Keratinocyte (primary cell): ENCODE data around the gene RASSF7. TPM values are rescaled to one million over a fixed set of nuclear protein-coding genes. Genes with fewer than 3 reads are reported as not detected.

Source experiments
- DNase-seq: peaks from one replicate; pipeline ENCODE4 v3.0.0-alpha.2; 2011; ENCODE audit warnings: low read depth, missing footprints, low spot score
- FAIRE-seq: peaks from 2 replicates; lab custom pipeline; 2011; peaks lifted over from hg19 to GRCh38; lab: Jason Lieb, UNC
- H2AFZ ChIP-seq: 2 replicates; pipeline ENCODE4 v1.6.0; 2012; ENCODE audit warnings: low read length, control low read depth, inconsistent platforms; ENCODE audit not compliant: control insufficient read depth
- H3K27ac ChIP-seq: 2 replicates; pipeline ENCODE4 v1.5.1; 2011; ENCODE audit warnings: low read length; ENCODE audit not compliant: control insufficient read depth, insufficient read depth
- H3K27me3 ChIP-seq: 3 replicates; pipeline ENCODE4 v1.6.0; 2011; ENCODE audit warnings: low read length; ENCODE audit not compliant: control insufficient read depth, insufficient read depth; ENCODE audit errors: extremely low read depth
- H3K36me3 ChIP-seq, 2 experiments: 2 replicates in 1 of 2; 3 replicates in 1 of 2; pipeline ENCODE4 v1.5.1; 2011; ENCODE audit warnings: low read length in 2 of 2, mild to moderate bottlenecking in 1 of 2; ENCODE audit not compliant: control insufficient read depth in 2 of 2, insufficient read depth in 2 of 2; ENCODE audit errors: extremely low read depth in 1 of 2
- H3K4me1 ChIP-seq: 3 replicates; pipeline ENCODE4 v1.5.1; 2011; ENCODE audit warnings: low read length; ENCODE audit not compliant: control insufficient read depth, insufficient read depth; ENCODE audit errors: extremely low read depth
- H3K4me2 ChIP-seq: 3 replicates; pipeline ENCODE4 v1.6.0; 2011; ENCODE audit warnings: low read depth, low read length; ENCODE audit not compliant: control insufficient read depth, insufficient read depth; ENCODE audit errors: extremely low read depth
- H3K4me3 ChIP-seq, 3 experiments: fragments of 200-600 bp in 1 of 3; sonication (generic) in 1 of 3; 2 replicates in 2 of 3; 3 replicates in 1 of 3; pipeline ENCODE4 v1.5.1; 2011 to 2016; ENCODE audit warnings: low read length in 3 of 3, mild to moderate bottlenecking in 3 of 3, control low read depth in 2 of 3, inconsistent platforms in 1 of 3, low read depth in 1 of 3, mixed read lengths in 1 of 3, mixed run types in 1 of 3, moderate library complexity in 1 of 3; ENCODE audit not compliant: control insufficient read depth in 2 of 3, insufficient read depth in 2 of 3; ENCODE audit errors: extremely low read depth in 1 of 3
- H3K79me2 ChIP-seq: 2 replicates; pipeline ENCODE4 v1.6.0; 2012; ENCODE audit warnings: low read length; ENCODE audit not compliant: control insufficient read depth, insufficient read depth
- H3K9ac ChIP-seq: 3 replicates; pipeline ENCODE4 v1.6.0; 2011; ENCODE audit warnings: low read length; ENCODE audit not compliant: control insufficient read depth, insufficient read depth; ENCODE audit errors: extremely low read depth
- H3K9me1 ChIP-seq: 3 replicates; pipeline ENCODE4 v1.6.0; 2011; ENCODE audit warnings: low read length; ENCODE audit not compliant: control insufficient read depth, insufficient read depth; ENCODE audit errors: extremely low read depth
- H3K9me3 ChIP-seq: 2 replicates; pipeline ENCODE4 v1.5.1; 2012; ENCODE audit warnings: low read depth, low read length; ENCODE audit not compliant: control insufficient read depth
- H4K20me1 ChIP-seq: 3 replicates; pipeline ENCODE4 v1.6.0; 2011; ENCODE audit warnings: low read length; ENCODE audit not compliant: control insufficient read depth, insufficient read depth; ENCODE audit errors: extremely low read depth
- CTCF ChIP-seq, 3 experiments: IDR thresholded peaks in 1 of 3; conservative IDR thresholded peaks in 1 of 3; optimal IDR thresholded peaks in 1 of 3; 2 replicates in 2 of 3; 3 replicates in 1 of 3; pipeline versions ENCODE3 to v1.5.1; 2011; ENCODE audit warnings: low read length in 3 of 3, mild to moderate bottlenecking in 3 of 3, moderate library complexity in 2 of 3, control low read depth in 1 of 3, inconsistent platforms in 1 of 3; ENCODE audit not compliant: insufficient read depth in 2 of 3; ENCODE audit errors: extremely low read depth in 1 of 3
- EZH2 ChIP-seq: IDR thresholded peaks from one replicate; pipeline ENCODE4 v1.6.1; 2012; ENCODE audit warnings: inconsistent platforms, mild to moderate bottlenecking, low read length, moderate library complexity
- dilution Hi-C: fragments of 300-500 bp; cut with MboI; formaldehyde crosslinking; loops from one replicate; pipeline ENCODE4 v1.7.0; 2020; ENCODE audit warnings: low sequenced_read_pairs; ENCODE audit not compliant: extremely low pct_ligation_motif_present
- polyA plus RNA-seq, 5 experiments: library from polyadenylated mRNA; depleted of rRNA in 3 of 5; stranded (reverse) in 3 of 5; stranded (forward) in 1 of 5; unstranded in 1 of 5; fragments of >200 nt; gene quantifications; 1 replicate in 1 of 5; 2 replicates in 3 of 5; 3 replicates in 1 of 5; pipeline versions ENCODE4 v1.2.1 to v1.2.3, GENCODE V29; 2011 to 2012; ENCODE audit warnings: missing spikeins in 2 of 5, low read depth in 1 of 5, low replicate concordance in 1 of 5

RASSF7 gene
- polyA plus RNA-seq, 1 donor (not counting 4 experiments of a cell fraction or from before 2014, with no cell fraction given): 24.3 TPM

GRCh38 chr11:531919-532526 lies 28.7 kb upstream of the RASSF7 start:
- Histone ChIP-seq H3K9ac (no peak overlapping the region), H3K9me1 (no peaks in the 10 kb centered on the region), H3K9me3 (no peaks in the 10 kb centered on the region), H3K79me2 (peaks cover 31% of the 10 kb centered on the region), H3K4me3 (no peak overlapping the region), H3K4me1 (peaks cover 19% of the 10 kb centered on the region), H3K36me3 (peaks cover 17 to 27% of the 10 kb centered on the region in 2 experiments), H3K27ac (no peak overlapping the region), H4K20me1 (peaks cover 22% of the 10 kb centered on the region), H3K4me2 (no peak overlapping the region), H2AFZ (no peak overlapping the region), H3K27me3 (no peaks in the 10 kb centered on the region)
- dilution Hi-C loops: no loop called here
- TF ChIP-seq CTCF (optimal IDR thresholded peaks at IDR 0.05 in 1 of 3, IDR thresholded peaks at IDR 0.05 in 1 of 3, conservative IDR thresholded peaks at IDR 0.05 in 1 of 3; ENCODE audit: extremely low read depth in 1 of 3, insufficient read depth in 2 of 3, low read length in 3 of 3) (no peak), EZH2 (no peak)
- DNase-seq (no peak), FAIRE-seq (no peak)

GRCh38 chr11:532527-532985 lies 28.2 kb upstream of the RASSF7 start:
- DNase-seq: no peak
- no peaks in the 10 kb centered on the region for H3K9me3 ChIP-seq
- no peak overlapping the region for H3K27ac ChIP-seq
- H4K20me1 ChIP-seq: peaks cover 22% of the 10 kb centered on the region
- dilution Hi-C loops: no loop called here
- H3K4me1 ChIP-seq: peaks cover 22% of the 10 kb centered on the region
- H3K36me3 ChIP-seq: peaks cover 17 to 27% of the 10 kb centered on the region in 2 experiments
- no peak overlapping the region for H2AFZ ChIP-seq
- no peaks in the 10 kb centered on the region for H3K27me3 ChIP-seq
- no peak overlapping the region for H3K4me3 ChIP-seq
- no peak overlapping the region for H3K9ac ChIP-seq
- no peaks in the 10 kb centered on the region for H3K9me1 ChIP-seq
- FAIRE-seq: no peak
- H3K79me2 ChIP-seq: peaks cover 31% of the 10 kb centered on the region
- H3K4me2 ChIP-seq: no peak overlapping the region
- TF ChIP-seq EZH2 (no peak), CTCF (optimal IDR thresholded peaks at IDR 0.05 in 1 of 3, IDR thresholded peaks at IDR 0.05 in 1 of 3, conservative IDR thresholded peaks at IDR 0.05 in 1 of 3; ENCODE audit: extremely low read depth in 1 of 3, insufficient read depth in 2 of 3, low read length in 3 of 3) (no peak)
